ENCODE results near the gene PROK2.

Gene PROK2

GRCh38 chr3:71786217-71786549, 1.2 kb upstream of the PROK2 start:
- no peak for DNase-seq

GRCh38 chr3:71785532-71786216, 726 bp upstream of the PROK2 start:
- no peak for DNase-seq

- no peak for DNase-seq
These were observed 591 bp downstream of the PROK2 start for GRCh38 chr3:71784201-71784913.

- DNase-seq = no peak
These were observed 1.8 kb downstream of the PROK2 start for GRCh38 chr3:71783152-71783551.

GRCh38 chr3:71780430-71780829, 4.5 kb downstream of the PROK2 start:
- no peak for DNase-seq

- DNase-seq = no peak
These were observed 5.1 kb downstream of the PROK2 start for GRCh38 chr3:71779674-71780377.

- no peak for DNase-seq
These were observed 6.6 kb downstream of the PROK2 start for GRCh38 chr3:71778353-71778752.

- DNase-seq = no peak
These were observed 8.4 kb downstream of the PROK2 start for GRCh38 chr3:71776538-71776937.

GRCh38 chr3:71771884-71772283, 13.1 kb downstream of the PROK2 start:
- no peak for DNase-seq

- no peak for DNase-seq
These were observed 13.8 kb downstream of the PROK2 start for GRCh38 chr3:71771126-71771525.

GRCh38 chr3:71763426-71763825, 21.5 kb downstream of the PROK2 start:
- no peak for DNase-seq

GRCh38 chr3:71760140-71760539, 24.8 kb downstream of the PROK2 start:
- DNase-seq = no peak

- no peak for DNase-seq
These were observed 25.5 kb downstream of the PROK2 start for GRCh38 chr3:71759401-71759800.

- DNase-seq = no peak
These were observed 26.9 kb downstream of the PROK2 start for GRCh38 chr3:71758091-71758490.

- no peak for DNase-seq
These were observed 30.2 kb downstream of the PROK2 start for GRCh38 chr3:71754610-71755253.

- no peak for DNase-seq
These were observed 31.0 kb downstream of the PROK2 start, which contains the start of gene GPR27 for GRCh38 chr3:71753701-71754609. TSS of gene GPR27 (plus strand) at chr3:71753855. CDS start at chr3:71754050, 195 bp downstream.

- DNase-seq = no peak
These were observed 31.9 kb downstream of the PROK2 start for GRCh38 chr3:71752831-71753700.

GRCh38 chr3:71751602-71752001, 33.3 kb downstream of the PROK2 start:
- DNase-seq = no peak

GRCh38 chr3:71744738-71745137, 40.2 kb downstream of the PROK2 start:
- no peak for DNase-seq

GRCh38 chr3:71742621-71743020, 42.3 kb downstream of the PROK2 start:
- DNase-seq = no peak

GRCh38 chr3:71734881-71735280, 50.1 kb downstream of the PROK2 start:
- no peak for DNase-seq

All from NCI-H1436 treated with DMSO at 0.1 percent for 48 hours (cell line).